Superior temporal gyrus (tissue), 1 donor: Measurements from ENCODE around the gene OOSP2.
"Not testable (repeated sequence)": the region's sequence is repeated elsewhere in the genome, so short reads cannot be mapped to it uniquely, and the experiment has no call there.

Source experiments
- DNase-seq: peaks from one replicate; pipeline ENCODE4 v3.0.0-alpha.2; 2016; ENCODE audit errors: extremely low spot score

The OOSP2 gene

GRCh38 chr11:60040109-60040508 lies at the start of gene OOSP2:
OOSP2 (plus strand) TSS chr11:60040409; CDS start chr11:60040460, 51 bp downstream.
- DNase-seq, result no peak

- DNase-seq, result no peak
Observed at GRCh38 chr11:59990421-59990820, 49.8 kb upstream of the OOSP2 start.

GRCh38 chr11:59992425-59992824 lies 47.8 kb upstream of the OOSP2 start:
- DNase-seq, result no peak

GRCh38 chr11:59997800-59998199 lies 42.4 kb upstream of the OOSP2 start:
- DNase-seq, result no peak

GRCh38 chr11:59999691-60000090 lies 40.5 kb upstream of the OOSP2 start:
- DNase-seq, result no peak

- DNase-seq, result no peak
Observed at GRCh38 chr11:60003729-60004128, 36.5 kb upstream of the OOSP2 start.

- DNase-seq, result no peak
Observed at GRCh38 chr11:60005360-60005759, 34.8 kb upstream of the OOSP2 start.

GRCh38 chr11:60016881-60017280 lies 23.3 kb upstream of the OOSP2 start, which contains the start of gene OOSP4B:
OOSP4B (plus strand) TSS chr11:60017181.
- no peak for DNase-seq

- no peak for DNase-seq
Observed at GRCh38 chr11:60018058-60018457, 22.2 kb upstream of the OOSP2 start.

- DNase-seq, result not testable (repeated sequence)
Observed at GRCh38 chr11:60020376-60020775, 19.8 kb upstream of the OOSP2 start.

- no peak for DNase-seq
Observed at GRCh38 chr11:60029015-60029632, 11.1 kb upstream of the OOSP2 start.

GRCh38 chr11:60050422-60050821 lies 10.2 kb downstream of the OOSP2 start:
- not testable (repeated sequence) for DNase-seq

GRCh38 chr11:60050839-60051238 lies 10.6 kb downstream of the OOSP2 start:
- DNase-seq, result not testable (repeated sequence)

GRCh38 chr11:60056349-60056969 lies 16.2 kb downstream of the OOSP2 start, which contains the start of gene MS4A3:
MS4A3 (plus strand) TSS chr11:60056665; CDS start chr11:60061161, 4,496 bp downstream.
- DNase-seq, result no peak

GRCh38 chr11:60059052-60059451 lies 18.8 kb downstream of the OOSP2 start:
- no peak for DNase-seq

GRCh38 chr11:60059521-60060240 lies 19.5 kb downstream of the OOSP2 start:
- DNase-seq, result no peak

- DNase-seq, result no peak
Observed at GRCh38 chr11:60064111-60064510, 23.9 kb downstream of the OOSP2 start.

- no peak for DNase-seq
Observed at GRCh38 chr11:60065801-60066200, 25.6 kb downstream of the OOSP2 start.

GRCh38 chr11:60069450-60069849 lies 29.2 kb downstream of the OOSP2 start:
- no peak for DNase-seq

- not testable (repeated sequence) for DNase-seq
Observed at GRCh38 chr11:60071644-60072043, 31.4 kb downstream of the OOSP2 start.

GRCh38 chr11:60077216-60077817 lies 37.1 kb downstream of the OOSP2 start:
- DNase-seq, result no peak

GRCh38 chr11:60077981-60078380 lies 37.8 kb downstream of the OOSP2 start:
- no peak for DNase-seq
